ENCODE results near the gene RNF213. TPM values are rescaled to one million over a fixed set of nuclear protein-coding genes. Genes with fewer than 3 reads are reported as not detected.
"Not testable (repeated sequence)": the region's sequence is repeated elsewhere in the genome, so short reads cannot be mapped to it uniquely, and the experiment has no call there.

The RNF213 gene
- total RNA-seq, 1 donor from 2014 or later = 80.5 TPM

GRCh38 chr17:80233202-80233601 is 27.4 kb upstream of the RNF213 start:
- TF ChIP-seq CTCF (conservative IDR thresholded peaks at IDR 0.05; ENCODE audit: low read depth, low read length) = no peak
- H3K4me3 ChIP-seq (ENCODE audit: low read depth, low read length) = no peak overlapping the region
- DNase-seq (ENCODE audit: low read depth) = no peak

- TF ChIP-seq CTCF (conservative IDR thresholded peaks at IDR 0.05; ENCODE audit: low read depth, low read length) = no peak
- no peak for DNase-seq (ENCODE audit: low read depth)
- H3K4me3 ChIP-seq (ENCODE audit: low read depth, low read length) = no peak overlapping the region
These were observed 23.7 kb upstream of the RNF213 start for GRCh38 chr17:80236911-80237310.

- no peak for TF ChIP-seq CTCF (conservative IDR thresholded peaks at IDR 0.05; ENCODE audit: low read depth, low read length)
- H3K4me3 ChIP-seq (ENCODE audit: low read depth, low read length) = no peak overlapping the region
- no peak for DNase-seq (ENCODE audit: low read depth)
These were observed 23.3 kb upstream of the RNF213 start for GRCh38 chr17:80237386-80237785.

- H3K4me3 ChIP-seq (ENCODE audit: low read depth, low read length) = no peak overlapping the region
- no peak for DNase-seq (ENCODE audit: low read depth)
- TF ChIP-seq CTCF (conservative IDR thresholded peaks at IDR 0.05; ENCODE audit: low read depth, low read length) = no peak
These were observed 18.1 kb upstream of the RNF213 start for GRCh38 chr17:80242505-80242904.

GRCh38 chr17:80243526-80244433 is 16.9 kb upstream of the RNF213 start:
- H3K4me3 ChIP-seq (ENCODE audit: low read depth, low read length) = no peak overlapping the region
- TF ChIP-seq CTCF (conservative IDR thresholded peaks at IDR 0.05; ENCODE audit: low read depth, low read length) = no peak
- no peak for DNase-seq (ENCODE audit: low read depth)

- not testable (repeated sequence) for DNase-seq (ENCODE audit: low read depth); H3K4me3 ChIP-seq (ENCODE audit: low read depth, low read length)
These were observed 16.2 kb upstream of the RNF213 start for GRCh38 chr17:80244448-80244847.

- no peak overlapping the region for H3K4me3 ChIP-seq (ENCODE audit: low read depth, low read length)
- TF ChIP-seq CTCF (conservative IDR thresholded peaks at IDR 0.05; ENCODE audit: low read depth, low read length) = no peak
- DNase-seq (ENCODE audit: low read depth) = no peak
These were observed 15.7 kb upstream of the RNF213 start for GRCh38 chr17:80244871-80245509.
